ENCODE results near the gene INPP5A. TPM values are rescaled to one million over a fixed set of nuclear protein-coding genes. Genes with fewer than 3 reads are reported as not detected.

INPP5A gene
- total and polyA plus RNA-seq, 10 of the 15 experiments (the other 5 are each of a cell fraction or from before 2014, with no cell fraction given), result 0.52 to 15.0 (median 6.3) TPM

DNA sequence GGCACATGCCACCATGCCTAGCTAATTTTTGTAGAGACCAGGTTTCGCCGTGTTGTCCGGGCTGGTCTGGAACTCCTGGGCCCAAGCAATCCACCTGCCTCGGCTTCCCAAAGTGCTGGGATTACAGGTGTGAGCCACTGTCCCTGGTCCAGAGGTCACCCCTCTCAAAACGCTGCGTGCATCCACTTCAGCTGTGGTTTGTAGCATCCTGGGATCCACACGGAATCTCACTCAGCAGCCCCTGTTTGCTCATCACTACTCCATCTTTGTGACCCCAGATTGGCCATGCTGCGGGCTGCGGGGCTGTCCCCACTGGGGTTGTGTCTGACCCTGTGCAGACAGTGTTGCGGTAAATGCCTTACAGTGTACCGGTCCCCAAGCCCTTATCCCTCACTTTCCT is 3.5 kb downstream of the INPP5A start:
- ATAC-seq (no peak), FAIRE-seq (no peak), DNase-seq (ENCODE audit: low read depth, low spot score) (no peak)
- SMC1A ChIA-PET (ENCODE audit: uncharacterized antibody, unreplicated experiment), result interaction anchor here (0.6 to 5.5 kb wide), 11 partner anchors 10 to 92 kb away, joined by 3 to 61 read pairs (median 8); no protein-coding TSS in a partner anchor
- RAD21 ChIA-PET (ENCODE audit: unreplicated experiment), result interaction anchor here (0.7 to 6.1 kb wide), 10 partner anchors 10 to 93 kb away, joined by 4 to 91 read pairs (median 18); no protein-coding TSS in a partner anchor
- Histone ChIP-seq H3K27ac (ENCODE audit: control insufficient read depth, insufficient read depth) (no peak overlapping the region), H3K4me1 (ENCODE audit: control insufficient read depth, insufficient read depth, low read length) (peaks cover 35% of the 10 kb centered on the region), H2AFZ (ENCODE audit: control insufficient read depth, low read depth, low read length) (no peak overlapping the region), H3K36me3 (ENCODE audit: control insufficient read depth in 2 of 2, insufficient read depth in 2 of 2, low read length in 1 of 2) (no peaks in the 10 kb centered on the region), H3K9me3 (replicated peaks; ENCODE audit: control insufficient read depth, insufficient read depth, low read length) (no peaks in the 10 kb centered on the region), H3K79me2 (ENCODE audit: control insufficient read depth, insufficient read depth, low read length) (peaks cover 22% of the 10 kb centered on the region), H3K4me2 (ENCODE audit: control insufficient read depth, insufficient read depth) (peak overlapping the region; percentile 92; the same call in 1 of the 2 replicates), H3K9ac (ENCODE audit: control insufficient read depth, insufficient read depth, low read length) (no peak overlapping the region), H3K27me3 (replicated peaks in 1 of 2; ENCODE audit: control insufficient read depth in 2 of 2, insufficient read depth in 2 of 2, low read length in 1 of 2) (no peaks in the 10 kb centered on the region; a peak in 1 of 4 replicates), H4K20me1 (ENCODE audit: control insufficient read depth, insufficient read depth) (peaks cover 9% of the 10 kb centered on the region), H3K4me3 (no peak overlapping the region)
- intact Hi-C loops (cut with micrococcal nuclease; ENCODE audit: unreplicated experiment) (no loop called here), in situ Hi-C loops (cut with MboI) (no loop called here)
- CTCF ChIA-PET, result interaction anchor here (0.7 to 4.5 kb wide), 10 partner anchors 10 to 81 kb away, joined by 3 to 27 read pairs (median 8); no protein-coding TSS in a partner anchor
- POLR2A ChIA-PET, result interaction anchor here (0.9 to 4.6 kb wide), 7 partner anchors 10 to 53 kb away, joined by 4 to 29 read pairs (median 7); no protein-coding TSS in a partner anchor
- TF ChIP-seq CREM (IDR thresholded peaks at IDR 0.05; ENCODE audit: low read depth), result no peak
- no peak for TF ChIP-seq NFIC (IDR thresholded peaks at IDR 0.05; ENCODE audit: low read depth, low read length)
- TF ChIP-seq JUNB (IDR thresholded peaks at IDR 0.05), result no peak
- TF ChIP-seq TARDBP (IDR thresholded peaks at IDR 0.05; ENCODE audit: borderline replicate concordance), result no peak
- TF ChIP-seq, protein P1, sequence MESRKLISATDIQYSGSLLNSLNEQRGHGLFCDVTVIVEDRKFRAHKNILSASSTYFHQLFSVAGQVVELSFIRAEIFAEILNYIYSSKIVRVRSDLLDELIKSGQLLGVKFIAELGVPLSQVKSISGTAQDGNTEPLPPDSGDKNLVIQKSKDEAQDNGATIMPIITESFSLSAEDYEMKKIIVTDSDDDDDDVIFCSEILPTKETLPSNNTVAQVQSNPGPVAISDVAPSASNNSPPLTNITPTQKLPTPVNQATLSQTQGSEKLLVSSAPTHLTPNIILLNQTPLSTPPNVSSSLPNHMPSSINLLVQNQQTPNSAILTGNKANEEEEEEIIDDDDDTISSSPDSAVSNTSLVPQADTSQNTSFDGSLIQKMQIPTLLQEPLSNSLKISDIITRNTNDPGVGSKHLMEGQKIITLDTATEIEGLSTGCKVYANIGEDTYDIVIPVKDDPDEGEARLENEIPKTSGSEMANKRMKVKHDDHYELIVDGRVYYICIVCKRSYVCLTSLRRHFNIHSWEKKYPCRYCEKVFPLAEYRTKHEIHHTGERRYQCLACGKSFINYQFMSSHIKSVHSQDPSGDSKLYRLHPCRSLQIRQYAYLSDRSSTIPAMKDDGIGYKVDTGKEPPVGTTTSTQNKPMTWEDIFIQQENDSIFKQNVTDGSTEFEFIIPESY (IDR thresholded peaks at IDR 0.05), result no peak
- no peak for TF ChIP-seq CBX5 (IDR thresholded peaks at IDR 0.05; ENCODE audit: low read depth)
- TF ChIP-seq TCF3 (IDR thresholded peaks at IDR 0.05; ENCODE audit: borderline replicate concordance, insufficient read depth, low read depth, low read length), result no peak
- no peak for TF ChIP-seq SUPT20H (IDR thresholded peaks at IDR 0.05; ENCODE audit: borderline replicate concordance, control insufficient read depth, low read depth, low read length)
- TF ChIP-seq CHD2 (IDR thresholded peaks at IDR 0.05; ENCODE audit: borderline replicate concordance, low read depth, low read length), result no peak
- no peak for TF ChIP-seq ZSCAN29 (IDR thresholded peaks at IDR 0.05)
- TF ChIP-seq IRF4 (IDR thresholded peaks at IDR 0.05; ENCODE audit: low read depth, low read length), result no peak
- no peak for TF ChIP-seq BACH1 (IDR thresholded peaks at IDR 0.05; ENCODE audit: borderline replicate concordance)
- no peak for TF ChIP-seq MEF2A (IDR thresholded peaks at IDR 0.05; ENCODE audit: insufficient read depth, low read depth, low read length)
- no peak for TF ChIP-seq IKZF1 (conservative IDR thresholded peaks at IDR 0.05)
- 98% methylated on average over 8 of the region's 11 CpGs for WGBS (ENCODE audit: insufficient coverage, insufficient replicate concordance, low lambda C conversion rate, missing lambda C conversion rate)
- BruUV-seq (replicated peaks), result no TSS peak

Measured in GM12878 (cell line).